ENCODE data around the gene GAN. TPM values are rescaled to one million over a fixed set of nuclear protein-coding genes. Genes with fewer than 3 reads are reported as not detected.

GAN gene
- total and polyA plus RNA-seq, 2 experiments from 2014 or later = 1.6 to 5.7 TPM

DNA sequence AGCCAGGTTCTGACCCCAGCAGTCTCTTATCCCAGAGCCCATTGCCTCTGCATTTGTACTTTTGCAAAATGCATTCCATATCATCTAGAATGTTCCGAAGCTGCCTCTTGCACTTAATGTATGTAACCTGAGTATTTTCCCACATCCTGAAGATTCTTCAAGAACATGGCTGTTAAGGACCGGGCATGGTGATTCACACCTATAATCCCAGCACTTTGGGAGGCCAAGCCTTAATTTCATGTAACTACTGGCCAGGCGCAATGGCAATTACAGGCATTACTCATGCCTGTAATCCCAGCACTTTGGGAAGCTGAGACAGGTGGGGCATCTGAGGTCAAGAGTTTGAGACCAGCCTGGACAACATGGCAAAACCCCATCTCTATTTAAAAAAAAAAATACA, 31.7 kb upstream of the GAN start:
- no peak for DNase-seq
- WGBS, 2 experiments (ENCODE audit: low coverage in 1 of 2, low lambda C conversion rate in 2 of 2, missing lambda C conversion rate in 2 of 2) = 62 to 69% methylated on average over 3 of the region's 3 CpGs
- H3K9ac ChIP-seq = no peak overlapping the region
- no peaks in the 10 kb centered on the region for H3K9me3 ChIP-seq (ENCODE audit: low read depth)
- TF ChIP-seq EZH2 (IDR thresholded peaks at IDR 0.05; ENCODE audit: insufficient read depth, poor library complexity, severe bottlenecking) = no peak
- TF ChIP-seq EZH2phosphoT487 (IDR thresholded peaks at IDR 0.05; ENCODE audit: insufficient read depth, low read depth) = no peak
- H4K20me1 ChIP-seq (ENCODE audit: insufficient read depth) = no peaks in the 10 kb centered on the region
- no peak overlapping the region for H3K27ac ChIP-seq
- H3K4me2 ChIP-seq (ENCODE audit: unreplicated experiment) = no peak overlapping the region
- no peak overlapping the region for H3K4me3 ChIP-seq
- no peaks in the 10 kb centered on the region for H3K36me3 ChIP-seq (ENCODE audit: low read depth)
- H2AFZ ChIP-seq = no peak overlapping the region
- in situ Hi-C loops (cut with MboI) = no loop called here
- no peaks in the 10 kb centered on the region for H3K27me3 ChIP-seq (replicated peaks; ENCODE audit: insufficient read depth)
- no peaks in the 10 kb centered on the region for H3K79me2 ChIP-seq (ENCODE audit: insufficient read depth)
- no peaks in the 10 kb centered on the region for H3K9me2 ChIP-seq (ENCODE audit: insufficient read depth)
- no peaks in the 10 kb centered on the region for H3K4me1 ChIP-seq (ENCODE audit: insufficient read depth)
- no peaks in the 10 kb centered on the region for H3F3A ChIP-seq (ENCODE audit: insufficient read depth)

- no peaks in the 10 kb centered on the region for H3K79me2 ChIP-seq (ENCODE audit: insufficient read depth)
- TF ChIP-seq EZH2phosphoT487 (IDR thresholded peaks at IDR 0.05; ENCODE audit: insufficient read depth, low read depth) = no peak
- TF ChIP-seq EZH2 (IDR thresholded peaks at IDR 0.05; ENCODE audit: insufficient read depth, poor library complexity, severe bottlenecking) = no peak
- H4K20me1 ChIP-seq (ENCODE audit: insufficient read depth) = no peaks in the 10 kb centered on the region
- H3K4me1 ChIP-seq (ENCODE audit: insufficient read depth) = no peaks in the 10 kb centered on the region
- no peak for DNase-seq
- WGBS, 2 experiments (ENCODE audit: low coverage in 1 of 2, low lambda C conversion rate in 2 of 2, missing lambda C conversion rate in 2 of 2) = 65 to 72% methylated on average over 8 of the region's 8 CpGs
- no peaks in the 10 kb centered on the region for H3K27me3 ChIP-seq (replicated peaks; ENCODE audit: insufficient read depth)
- H3K4me3 ChIP-seq = no peak overlapping the region
- in situ Hi-C loops (cut with MboI) = no loop called here
- H3K36me3 ChIP-seq (ENCODE audit: low read depth) = no peaks in the 10 kb centered on the region
- H3F3A ChIP-seq (ENCODE audit: insufficient read depth) = no peaks in the 10 kb centered on the region
- no peaks in the 10 kb centered on the region for H3K9me2 ChIP-seq (ENCODE audit: insufficient read depth)
- no peak overlapping the region for H2AFZ ChIP-seq
- H3K9me3 ChIP-seq (ENCODE audit: low read depth) = no peaks in the 10 kb centered on the region
- H3K4me2 ChIP-seq (ENCODE audit: unreplicated experiment) = no peak overlapping the region
- H3K9ac ChIP-seq = no peak overlapping the region
- no peak overlapping the region for H3K27ac ChIP-seq
Measured at GRCh38 chr16:81284995-81285600, 29.7 kb upstream of the GAN start.

- no peak for DNase-seq
- H3K27ac ChIP-seq = no peak overlapping the region
- H3K27me3 ChIP-seq (replicated peaks; ENCODE audit: insufficient read depth) = no peaks in the 10 kb centered on the region
- H3F3A ChIP-seq (ENCODE audit: insufficient read depth) = no peaks in the 10 kb centered on the region
- H3K9ac ChIP-seq = no peak overlapping the region
- no peaks in the 10 kb centered on the region for H3K4me1 ChIP-seq (ENCODE audit: insufficient read depth)
- H3K4me2 ChIP-seq (ENCODE audit: unreplicated experiment) = no peak overlapping the region
- TF ChIP-seq EZH2phosphoT487 (IDR thresholded peaks at IDR 0.05; ENCODE audit: insufficient read depth, low read depth) (no peak), EZH2 (IDR thresholded peaks at IDR 0.05; ENCODE audit: insufficient read depth, poor library complexity, severe bottlenecking) (no peak)
- no peaks in the 10 kb centered on the region for H3K36me3 ChIP-seq (ENCODE audit: low read depth)
- H3K9me3 ChIP-seq (ENCODE audit: low read depth) = no peaks in the 10 kb centered on the region
- in situ Hi-C loops (cut with MboI) = no loop called here
- 88 to 91% methylated on average over 1 of the region's 1 CpG for WGBS, 2 experiments (ENCODE audit: low coverage in 1 of 2, low lambda C conversion rate in 2 of 2, missing lambda C conversion rate in 2 of 2)
- H2AFZ ChIP-seq = no peak overlapping the region
- no peaks in the 10 kb centered on the region for H4K20me1 ChIP-seq (ENCODE audit: insufficient read depth)
- H3K9me2 ChIP-seq (ENCODE audit: insufficient read depth) = no peaks in the 10 kb centered on the region
- no peaks in the 10 kb centered on the region for H3K79me2 ChIP-seq (ENCODE audit: insufficient read depth)
- H3K4me3 ChIP-seq = no peak overlapping the region
Measured at GRCh38 chr16:81286190-81286589, 28.6 kb upstream of the GAN start.

DNA sequence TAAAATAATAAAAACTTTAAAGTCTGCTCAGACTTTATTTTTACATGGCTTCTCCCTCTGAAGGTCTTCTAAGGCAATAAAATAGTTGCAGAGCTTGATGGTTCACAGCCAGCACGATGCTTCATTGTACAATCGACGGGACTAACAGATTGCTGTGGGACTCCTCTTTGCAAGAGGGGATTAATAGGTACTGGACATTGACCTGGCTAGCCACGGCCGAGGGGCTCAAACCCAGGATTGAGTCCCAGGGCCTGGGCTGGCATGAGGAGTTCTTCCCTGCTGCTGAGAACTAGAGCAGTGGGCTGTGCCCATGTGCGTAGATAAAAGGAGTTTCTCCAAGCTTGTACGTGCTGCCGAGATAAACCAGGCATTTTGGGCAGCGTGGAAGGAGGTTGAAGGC, 23.6 kb upstream of the GAN start:
- no peak for TF ChIP-seq EZH2phosphoT487 (IDR thresholded peaks at IDR 0.05; ENCODE audit: insufficient read depth, low read depth)
- no peak for TF ChIP-seq EZH2 (IDR thresholded peaks at IDR 0.05; ENCODE audit: insufficient read depth, poor library complexity, severe bottlenecking)
- WGBS, 2 experiments (ENCODE audit: low coverage in 1 of 2, low lambda C conversion rate in 2 of 2, missing lambda C conversion rate in 2 of 2) = 74% methylated on average over 9 of the region's 9 CpGs
- no peak for DNase-seq

DNA sequence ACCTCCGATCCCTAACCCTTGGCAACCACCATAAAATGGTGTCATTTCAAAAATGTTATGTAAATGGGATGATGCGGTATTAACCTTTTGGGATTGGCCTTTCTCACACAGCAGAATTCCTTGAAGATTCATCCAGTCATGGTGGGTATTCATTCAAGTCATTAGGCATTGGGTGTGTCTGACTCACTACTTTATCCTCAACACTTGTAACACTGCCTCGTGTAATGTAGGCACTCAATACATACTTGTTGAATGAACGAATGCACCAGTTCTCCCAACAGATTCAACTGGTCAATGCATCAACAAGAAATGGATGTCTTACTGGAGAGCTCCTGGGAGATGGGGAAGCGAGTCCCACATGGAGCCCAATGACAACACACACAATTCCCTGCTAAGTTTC, 21.8 kb upstream of the GAN start:
- H2AFZ ChIP-seq = no peak overlapping the region
- no peak overlapping the region for H3K9ac ChIP-seq
- in situ Hi-C loops (cut with MboI) = no loop called here
- no peaks in the 10 kb centered on the region for H3K9me3 ChIP-seq (ENCODE audit: low read depth)
- peak; percentile 3 for DNase-seq
- no peaks in the 10 kb centered on the region for H3F3A ChIP-seq (ENCODE audit: insufficient read depth)
- no peak overlapping the region for H3K27ac ChIP-seq
- H3K27me3 ChIP-seq (replicated peaks; ENCODE audit: insufficient read depth) = no peaks in the 10 kb centered on the region
- H3K79me2 ChIP-seq (ENCODE audit: insufficient read depth) = no peaks in the 10 kb centered on the region
- no peak overlapping the region for H3K4me2 ChIP-seq (ENCODE audit: unreplicated experiment)
- H3K9me2 ChIP-seq (ENCODE audit: insufficient read depth) = no peaks in the 10 kb centered on the region
- H3K36me3 ChIP-seq (ENCODE audit: low read depth) = no peaks in the 10 kb centered on the region
- H3K4me1 ChIP-seq (ENCODE audit: insufficient read depth) = no peaks in the 10 kb centered on the region
- no peak for TF ChIP-seq EZH2phosphoT487 (IDR thresholded peaks at IDR 0.05; ENCODE audit: insufficient read depth, low read depth)
- TF ChIP-seq EZH2 (IDR thresholded peaks at IDR 0.05; ENCODE audit: insufficient read depth, poor library complexity, severe bottlenecking) = no peak
- 45 to 52% methylated on average over 5 of the region's 5 CpGs for WGBS, 2 experiments (ENCODE audit: low coverage in 1 of 2, low lambda C conversion rate in 2 of 2, missing lambda C conversion rate in 2 of 2)
- H4K20me1 ChIP-seq (ENCODE audit: insufficient read depth) = no peaks in the 10 kb centered on the region
- no peak overlapping the region for H3K4me3 ChIP-seq

More for the DNA sequence above, 23.6 kb upstream of the GAN start:
- Histone ChIP-seq H3K27me3 (replicated peaks; ENCODE audit: insufficient read depth) (no peaks in the 10 kb centered on the region), H3K4me1 (ENCODE audit: insufficient read depth) (no peaks in the 10 kb centered on the region), H3K36me3 (ENCODE audit: low read depth) (no peaks in the 10 kb centered on the region), H3K9me2 (ENCODE audit: insufficient read depth) (no peaks in the 10 kb centered on the region), H2AFZ (no peak overlapping the region), H4K20me1 (ENCODE audit: insufficient read depth) (no peaks in the 10 kb centered on the region), H3K4me2 (ENCODE audit: unreplicated experiment) (no peak overlapping the region), H3K9ac (no peak overlapping the region), H3F3A (ENCODE audit: insufficient read depth) (no peaks in the 10 kb centered on the region), H3K9me3 (ENCODE audit: low read depth) (no peaks in the 10 kb centered on the region), H3K79me2 (ENCODE audit: insufficient read depth) (no peaks in the 10 kb centered on the region), H3K4me3 (no peak overlapping the region), H3K27ac (no peak overlapping the region)
- in situ Hi-C loops (cut with MboI) = no loop called here

Measured in GM23248 (cell line).